HG02884 (cell line): Measurements from ENCODE around the gene PZP.

ENCODE experiments used
- ATAC-seq: cut with Tn5 transposase; IDR thresholded peaks from one replicate; pipeline ENCODE4 v1.9.1; 2021; ENCODE audit warnings: mild to moderate bottlenecking, moderate library complexity; ENCODE audit not compliant: unreplicated experiment

PZP gene

DNA sequence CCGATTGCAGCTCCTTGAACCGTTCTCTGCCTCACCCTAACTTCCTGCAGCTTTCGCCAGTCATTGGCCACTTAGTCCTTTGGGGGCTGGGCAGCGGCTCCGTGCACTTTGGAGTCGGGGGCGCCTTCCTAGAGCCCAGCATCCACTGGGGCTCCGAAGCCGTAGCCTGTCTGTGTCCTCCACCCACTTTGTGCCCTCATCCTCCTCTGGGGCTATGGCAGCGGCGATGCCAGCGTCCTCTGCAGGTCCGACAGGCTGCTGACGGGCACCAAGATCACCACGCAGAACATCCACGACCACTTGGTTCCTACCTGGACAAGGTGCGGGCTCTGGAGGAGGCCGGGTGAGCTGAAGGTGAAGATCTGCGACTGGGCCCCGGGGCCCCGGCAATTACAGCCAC, 80.7 kb downstream of the PZP start:
- ATAC-seq, result no peak

DNA sequence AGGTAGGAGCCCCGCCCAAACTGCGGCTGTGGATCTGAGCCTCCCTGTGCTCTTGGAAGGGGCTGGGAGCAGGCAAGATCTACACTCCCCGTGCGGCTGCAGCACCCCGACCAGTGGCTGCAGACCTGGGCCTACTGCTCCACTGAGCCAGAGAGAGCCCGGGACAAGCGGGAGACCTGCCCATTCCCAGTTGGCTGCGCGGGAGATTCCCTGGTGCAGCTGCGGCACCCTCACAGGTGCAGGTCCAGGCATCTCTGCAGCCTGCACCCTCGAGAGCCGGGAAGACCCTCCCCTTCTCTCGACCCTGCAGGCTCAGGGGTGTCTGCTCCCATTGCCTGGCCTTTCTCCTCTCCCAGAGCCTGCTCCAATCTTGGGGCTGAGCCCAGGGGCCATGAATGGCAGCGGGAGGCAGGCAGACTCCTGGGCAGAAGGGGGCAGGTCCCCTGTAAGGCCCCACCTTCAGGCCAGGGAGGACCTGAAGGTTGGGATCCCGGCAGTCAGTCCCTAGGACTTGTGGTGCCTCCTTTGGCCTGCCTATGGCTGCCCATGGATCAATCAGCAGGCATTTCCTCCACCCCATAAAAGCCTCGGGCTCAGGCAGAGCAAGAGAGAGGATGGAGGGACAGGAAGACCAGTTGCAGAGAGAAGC, 83.7 kb downstream of the PZP start:
- ATAC-seq, result no peak

DNA sequence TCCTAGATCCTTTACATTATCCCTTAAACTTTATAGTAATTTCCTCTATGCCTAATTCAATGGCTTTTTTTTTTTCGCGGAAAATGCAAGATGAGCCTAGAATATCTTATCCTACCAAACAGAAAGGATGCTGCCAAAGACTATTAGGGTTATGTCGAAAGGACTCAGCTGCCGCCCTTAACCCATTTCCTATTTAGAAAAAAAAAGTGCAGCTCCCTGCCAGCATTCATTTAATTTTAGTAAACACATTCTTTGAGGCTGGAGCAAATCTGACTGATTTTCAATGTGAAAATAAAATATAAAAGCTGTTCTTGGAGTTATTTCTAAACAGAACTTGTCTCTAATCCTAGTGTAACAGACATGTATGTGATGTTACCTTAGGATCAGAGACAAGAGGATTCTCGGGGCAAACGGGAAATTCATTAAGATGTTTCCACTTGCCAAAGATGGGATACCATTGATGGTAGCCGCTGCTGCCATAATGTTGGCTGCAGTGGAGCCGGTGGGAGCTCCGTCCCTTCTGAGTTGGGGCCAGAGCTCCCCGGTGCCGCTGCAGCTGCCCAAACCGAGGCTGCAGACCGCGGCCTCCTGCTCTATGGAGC, 84.3 kb downstream of the PZP start:
- ATAC-seq, result no peak

DNA sequence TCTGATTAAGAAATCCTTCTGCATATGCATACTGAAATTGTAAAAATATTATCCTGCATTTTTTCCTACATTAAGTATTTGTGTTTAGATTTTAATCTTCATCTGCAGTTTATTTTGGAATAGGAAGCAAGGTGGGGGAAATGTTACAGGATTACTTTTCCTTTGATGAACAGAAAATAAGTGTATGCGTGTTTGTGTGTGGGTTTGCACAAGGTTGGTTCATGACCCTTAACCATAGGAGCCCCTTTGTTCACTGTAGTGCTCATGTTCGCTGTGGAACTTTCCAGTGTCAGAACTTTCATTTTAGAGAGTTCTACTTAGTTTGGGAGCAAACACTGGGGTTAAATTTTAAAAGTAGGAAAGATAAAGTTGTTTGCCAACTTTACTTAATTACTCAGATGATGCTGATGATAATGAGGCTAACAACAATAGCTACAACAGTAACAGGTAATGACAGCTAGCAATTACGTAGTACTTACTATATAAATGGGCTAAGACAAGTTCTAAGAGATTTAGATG, 86.0 kb downstream of the PZP start:
- ATAC-seq, result no peak

DNA sequence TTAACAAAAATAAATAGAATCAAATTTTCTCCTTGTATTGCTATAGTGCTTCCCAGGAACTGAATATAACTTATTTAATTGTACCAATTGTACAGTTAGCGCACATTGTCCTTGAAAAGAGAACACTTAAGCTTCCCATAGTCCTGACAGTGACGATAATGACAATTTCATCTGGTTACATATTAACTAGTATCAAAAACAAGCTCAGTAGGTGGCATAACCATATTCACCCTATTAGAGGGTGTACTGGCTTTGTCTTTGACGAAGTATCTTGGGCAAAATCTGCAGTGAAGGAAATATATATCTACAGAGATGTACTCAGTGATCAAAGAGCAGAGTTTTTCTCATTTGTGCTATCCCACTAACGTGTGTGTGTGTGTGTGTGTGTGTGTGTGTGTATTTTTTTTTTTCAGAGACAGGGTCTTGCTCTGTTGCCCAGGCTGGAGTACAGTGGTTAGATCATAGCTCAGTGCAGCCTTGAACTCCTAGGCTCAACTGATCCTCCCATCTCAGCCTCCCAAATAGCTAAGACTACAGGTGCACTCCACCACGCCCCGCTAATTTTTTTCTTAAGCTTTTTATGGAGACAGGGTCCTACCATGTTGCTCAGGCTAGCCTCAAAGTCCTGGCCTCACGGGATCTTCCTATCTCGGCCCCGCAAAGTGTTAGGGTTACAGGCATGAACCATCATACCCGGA, 87.6 kb downstream of the PZP start:
- no peak for ATAC-seq

DNA sequence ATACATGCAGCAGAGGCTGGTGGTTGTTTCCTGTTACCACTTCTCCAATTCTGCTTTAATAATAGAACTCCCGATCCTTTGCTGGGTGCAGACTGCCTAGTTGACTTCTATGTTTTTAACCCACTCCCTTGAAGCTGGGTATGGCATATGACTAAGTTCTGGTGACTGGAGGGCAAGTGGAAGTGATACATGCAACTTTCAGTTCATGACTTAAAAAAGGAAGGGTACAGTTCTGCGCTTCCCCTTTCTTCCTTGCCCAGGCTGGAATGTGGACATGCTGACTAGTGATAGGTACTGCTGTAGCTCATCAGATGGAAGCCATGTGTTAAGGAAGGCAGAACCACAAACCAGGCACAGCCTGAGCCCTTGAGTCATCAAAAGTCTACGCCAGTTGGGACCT, 90.0 kb downstream of the PZP start:
- peak; percentile 48 for ATAC-seq

DNA sequence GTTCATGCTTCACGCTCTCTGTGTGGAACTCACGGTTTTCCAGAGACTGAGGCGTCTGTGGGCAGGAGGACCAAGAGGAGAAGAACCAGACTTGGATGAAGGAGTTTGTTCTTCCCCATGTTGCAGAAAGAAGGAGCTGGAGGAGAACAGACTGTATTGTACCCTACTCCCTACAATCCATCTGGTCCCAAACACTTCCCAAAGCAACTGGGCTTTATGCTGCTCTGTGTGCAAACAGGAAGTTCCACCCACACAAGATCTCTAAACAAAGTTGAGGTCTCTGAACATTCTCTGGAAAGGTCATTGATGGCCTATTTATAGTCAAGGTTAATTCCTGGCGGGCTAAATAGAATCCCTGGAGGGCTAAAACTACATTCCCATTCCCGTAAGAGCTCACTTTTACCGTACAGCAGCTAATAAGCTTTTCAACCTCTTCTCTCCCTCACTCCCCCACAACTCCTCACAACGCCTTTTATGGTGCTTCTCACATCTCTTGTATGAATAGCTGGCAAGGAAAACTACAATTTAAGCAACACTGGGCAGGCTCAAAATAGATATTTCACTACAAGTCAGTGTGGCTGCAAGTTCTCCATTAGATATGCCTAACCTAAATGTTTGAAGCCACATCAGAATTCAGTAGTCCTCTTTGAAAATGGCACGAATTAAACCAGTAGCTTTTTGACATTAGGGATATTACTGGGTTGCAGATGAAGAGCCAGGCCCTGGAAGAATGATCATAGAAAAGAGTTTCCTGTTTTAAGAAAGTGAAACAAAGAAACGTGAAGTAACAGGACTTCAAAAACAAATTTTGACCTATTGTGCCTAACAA, 92.2 kb downstream of the PZP start, which contains the start of gene A2M:
Gene A2M (minus strand): TSS at position 189 of the 829 bp plus-strand sequence. CDS start 70 bp downstream, at position 119.
- ATAC-seq, result no peak

DNA sequence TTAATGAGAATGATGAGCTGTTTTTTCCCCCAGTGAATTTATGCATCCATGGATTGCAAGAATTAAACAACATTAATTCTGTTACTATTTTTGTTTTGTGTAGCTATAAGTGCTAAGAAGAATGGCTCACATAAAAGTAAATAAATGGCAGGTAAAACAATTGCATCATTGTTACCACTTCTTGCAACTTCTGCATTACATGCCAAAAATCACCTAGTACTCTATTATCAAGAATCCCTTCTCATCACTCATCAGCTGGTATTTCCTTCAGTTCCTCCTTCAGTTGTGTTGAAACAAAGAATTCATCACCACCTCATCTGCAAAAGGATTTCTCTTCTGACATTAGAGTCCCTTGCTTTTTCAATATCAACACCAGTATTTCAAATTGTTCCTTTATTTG, 93.2 kb downstream of the PZP start:
- ATAC-seq, result no peak

DNA sequence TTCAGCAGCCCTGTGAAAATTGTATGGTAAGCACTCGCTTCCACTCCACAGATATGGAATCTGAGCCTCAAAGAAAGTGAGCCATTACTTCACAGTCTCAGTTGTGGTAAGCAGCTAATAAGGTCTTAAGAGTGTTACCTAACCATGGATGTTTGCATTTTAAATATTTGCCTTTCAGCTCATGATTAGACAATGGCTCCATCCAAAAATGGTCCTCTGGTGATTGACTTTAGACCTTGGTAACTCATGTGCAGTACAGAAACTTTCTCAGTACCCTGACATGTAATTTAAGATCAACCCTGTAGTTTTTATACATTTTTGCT, 94.2 kb downstream of the PZP start:
- ATAC-seq, result no peak

DNA sequence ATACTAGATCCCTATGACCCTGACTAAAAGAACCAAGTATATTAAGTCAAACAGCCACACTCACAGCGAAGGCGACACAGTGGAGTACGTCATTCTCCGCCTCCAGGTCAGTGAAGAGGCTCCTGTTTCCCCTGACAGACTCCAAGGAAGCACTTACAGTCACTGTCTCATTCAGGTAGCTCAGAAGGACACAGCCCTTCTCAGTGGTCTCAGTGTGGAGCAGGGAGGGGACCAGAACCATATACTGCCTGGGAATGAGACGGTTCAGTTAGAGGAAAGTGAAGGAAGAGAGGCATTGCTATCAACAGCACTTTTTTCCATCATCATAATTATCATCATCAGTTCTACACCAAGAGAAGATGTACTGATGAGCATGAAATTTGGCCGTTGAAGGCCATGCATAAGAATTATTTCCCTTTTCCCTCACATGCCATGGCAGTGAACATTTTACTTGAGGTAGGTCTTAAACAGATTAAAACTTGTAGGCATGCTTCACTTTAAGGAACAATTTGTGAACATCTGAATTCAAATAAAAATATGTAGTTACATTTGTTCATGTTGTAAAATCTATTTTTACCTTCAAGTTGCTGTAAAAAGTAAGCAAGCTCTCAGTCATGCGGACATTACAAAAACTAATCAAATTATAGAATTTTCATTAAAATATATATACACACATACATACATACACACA, 94.8 kb downstream of the PZP start:
- ATAC-seq, result no peak

DNA sequence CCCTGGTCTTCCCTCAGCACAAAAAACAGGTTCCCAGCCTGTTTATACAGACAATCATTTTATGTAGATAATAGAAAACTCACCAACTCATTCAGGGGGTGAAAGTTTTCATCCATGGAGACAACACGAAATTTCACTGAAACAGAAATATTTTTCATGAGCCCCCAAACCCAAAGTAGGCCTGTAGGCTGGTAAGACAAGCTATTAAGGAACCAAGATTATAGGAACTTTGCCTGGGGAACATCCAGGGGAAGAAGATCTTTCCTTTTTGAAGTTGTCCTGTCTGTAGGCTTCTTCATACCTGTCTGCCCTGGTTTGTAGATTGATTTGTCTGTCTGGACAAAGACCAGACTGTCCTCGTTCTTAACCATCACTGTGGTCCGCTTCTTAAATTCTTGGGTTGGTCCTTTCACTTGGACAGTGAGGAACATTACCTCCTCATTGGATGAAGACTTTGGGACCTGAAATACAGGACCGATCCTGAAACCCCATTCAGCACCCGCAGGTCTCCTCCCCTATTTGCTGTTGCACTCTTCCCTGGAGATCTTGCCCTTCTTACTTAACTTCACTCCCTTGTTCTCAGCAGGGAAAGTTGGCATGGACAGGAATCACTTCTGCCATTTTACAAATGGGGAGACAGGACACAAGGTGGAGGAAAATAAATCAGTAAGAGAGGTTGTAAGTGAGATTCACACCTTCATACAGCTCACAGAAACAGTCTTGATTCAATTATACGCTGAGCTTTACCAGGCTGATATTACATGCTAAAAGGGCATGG, 95.9 kb downstream of the PZP start:
- ATAC-seq, result no peak

DNA sequence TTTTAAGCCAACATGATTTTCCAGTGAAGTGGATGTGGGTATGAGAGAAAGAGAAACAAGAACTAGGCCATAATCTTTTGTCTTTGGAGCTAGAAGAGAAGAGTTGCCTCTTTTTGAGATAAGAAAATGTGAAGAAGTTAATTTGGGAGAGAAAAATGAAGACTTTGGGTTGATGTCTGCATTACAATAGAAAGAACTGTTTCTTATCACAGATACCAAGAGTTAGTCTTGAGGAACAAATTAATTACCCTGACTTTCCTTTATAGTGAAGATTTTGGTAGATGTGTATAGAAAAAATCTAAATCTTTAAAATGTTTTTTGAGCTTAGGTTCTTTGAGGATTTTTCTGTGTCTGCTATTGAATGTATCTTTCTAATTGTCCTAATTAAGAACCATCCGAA, 96.7 kb downstream of the PZP start:
- ATAC-seq, result no peak

DNA sequence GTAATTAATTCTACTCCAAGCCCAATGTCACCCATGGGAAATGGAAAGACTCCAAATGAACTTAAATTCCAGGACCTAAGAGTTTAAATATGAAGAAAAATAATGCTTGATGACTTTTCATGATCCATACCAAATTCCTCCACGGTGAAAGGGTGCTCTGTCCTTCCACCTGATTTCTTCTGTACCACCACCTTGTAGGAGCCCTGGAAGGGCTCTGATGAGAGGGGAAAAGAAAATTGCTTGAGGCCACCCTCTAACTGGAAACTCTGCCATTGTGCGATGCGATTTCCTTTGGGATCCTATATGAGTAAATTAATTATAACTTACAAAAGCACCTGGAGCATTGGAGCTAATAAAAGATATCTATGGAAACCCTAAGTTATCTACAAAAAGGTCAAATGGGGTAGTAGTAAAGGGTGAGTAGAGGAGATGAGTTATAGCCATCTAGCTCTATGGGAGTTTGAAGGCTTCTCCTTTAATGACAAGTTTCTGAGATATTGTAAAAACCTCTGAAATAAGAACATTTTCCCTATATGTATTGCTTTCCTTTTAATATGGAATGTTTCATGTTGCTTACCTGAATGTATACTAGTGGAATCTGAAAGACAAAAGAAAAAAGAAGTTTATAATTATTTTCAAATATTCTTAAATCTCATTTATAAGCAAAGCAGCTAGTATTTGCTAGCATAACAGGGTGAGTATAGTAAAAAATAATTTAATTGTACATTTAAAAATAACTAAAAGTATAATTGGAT, 98.3 kb downstream of the PZP start:
- no peak for ATAC-seq

DNA sequence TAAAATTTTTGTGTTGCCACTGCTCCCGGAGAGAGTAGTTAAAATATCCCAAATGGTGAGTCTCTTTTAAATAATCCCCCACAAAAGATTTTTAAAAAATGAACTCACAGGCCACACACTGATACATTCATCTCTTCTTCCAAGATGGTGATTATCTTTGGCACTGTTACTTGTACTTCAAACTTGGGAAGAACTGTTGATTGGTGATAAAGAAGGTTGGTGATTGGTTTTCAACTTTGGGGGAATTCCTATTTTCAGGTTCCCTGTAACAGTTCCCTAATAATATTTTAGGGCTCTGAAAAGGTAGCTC, 99.0 kb downstream of the PZP start:
- no peak for ATAC-seq

DNA sequence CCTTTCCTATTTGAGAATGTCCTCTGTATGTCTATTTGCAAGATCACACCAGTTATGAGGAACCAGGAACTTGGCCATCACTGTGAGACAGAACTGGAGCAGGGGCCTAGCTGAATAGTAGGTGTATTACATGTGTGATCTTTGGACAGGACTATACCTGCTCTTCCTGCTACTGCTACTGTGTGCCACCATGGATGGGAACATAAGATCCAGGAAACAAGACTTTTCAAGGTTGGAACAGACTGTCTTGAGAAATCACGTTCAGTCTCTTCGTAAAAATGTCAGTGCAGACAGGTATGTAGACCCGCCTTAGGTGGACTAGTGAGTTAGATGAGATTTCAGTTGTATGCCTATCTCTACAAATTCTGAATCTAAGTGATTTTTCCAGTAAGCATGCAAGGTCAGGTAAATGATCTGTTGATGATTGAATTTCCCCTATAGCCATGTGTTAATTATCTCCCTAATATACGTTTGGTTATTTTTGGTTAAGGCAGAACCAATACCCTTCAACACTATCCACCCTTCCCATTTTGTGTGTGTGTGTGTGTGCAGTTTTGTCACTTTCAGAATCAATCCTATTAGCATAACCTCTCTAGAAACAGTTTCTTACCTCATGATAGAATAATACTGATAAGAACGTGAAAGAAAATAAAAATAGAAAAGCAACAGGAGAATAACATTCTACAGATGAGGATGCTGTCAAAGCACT, 99.5 kb downstream of the PZP start:
- no peak for ATAC-seq

DNA sequence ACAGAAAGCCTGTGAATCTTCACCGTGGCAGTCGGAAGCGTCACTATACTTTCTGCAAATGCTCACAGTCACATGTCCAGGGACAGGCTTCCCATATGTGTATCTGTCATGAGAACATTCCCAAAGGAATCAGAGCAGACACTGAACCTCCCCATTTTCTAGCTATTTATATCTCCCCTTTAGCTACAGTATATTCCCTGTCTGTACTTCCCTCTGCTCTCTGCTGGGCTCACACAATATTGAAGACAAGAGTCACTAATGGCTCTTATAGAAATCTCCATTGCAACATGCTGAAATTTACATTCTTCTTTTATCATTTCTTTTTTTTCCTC, 100.7 kb downstream of the PZP start:
- ATAC-seq, result no peak

DNA sequence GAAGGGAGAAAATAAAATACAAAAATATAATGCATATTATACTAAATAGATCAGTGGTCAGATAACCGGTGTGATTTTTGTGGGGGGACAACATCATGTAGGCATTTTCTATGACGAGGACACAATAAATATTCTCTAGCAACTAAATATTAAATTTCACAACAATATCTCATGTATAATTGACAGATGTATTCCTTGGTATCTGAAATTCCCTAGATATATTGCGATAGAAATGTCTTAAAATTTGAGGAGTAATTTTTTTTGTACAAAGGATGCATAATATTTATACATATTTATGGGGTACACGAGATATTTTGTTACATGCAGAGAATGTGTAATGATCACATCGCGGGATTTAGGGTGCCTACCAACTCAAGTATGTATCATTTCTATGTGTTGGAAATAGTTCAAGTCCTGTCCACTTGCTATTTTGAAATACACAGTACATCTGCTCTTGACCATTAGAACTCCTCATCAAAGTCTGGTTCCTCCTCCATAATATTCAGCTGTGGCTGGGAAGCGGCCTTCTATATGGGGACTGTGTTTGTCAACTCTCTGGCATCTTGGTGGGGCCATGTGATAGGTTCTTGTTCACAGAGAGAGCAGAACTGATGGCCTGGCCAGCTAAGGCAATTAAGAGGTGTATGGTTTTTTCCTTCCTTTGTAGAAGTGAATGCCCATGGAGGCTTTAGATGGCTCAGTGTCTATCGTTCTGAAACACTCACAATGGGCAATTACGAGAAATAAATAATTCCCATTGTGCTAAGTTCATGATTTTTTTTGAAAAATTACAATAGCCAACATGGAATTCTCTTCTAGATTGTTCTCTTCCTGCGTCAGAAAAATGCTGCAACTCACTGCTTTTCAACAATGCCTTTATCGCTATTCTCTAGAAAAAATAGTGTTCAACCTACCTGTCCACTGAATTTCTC, 101.3 kb downstream of the PZP start:
- ATAC-seq, result no peak

DNA sequence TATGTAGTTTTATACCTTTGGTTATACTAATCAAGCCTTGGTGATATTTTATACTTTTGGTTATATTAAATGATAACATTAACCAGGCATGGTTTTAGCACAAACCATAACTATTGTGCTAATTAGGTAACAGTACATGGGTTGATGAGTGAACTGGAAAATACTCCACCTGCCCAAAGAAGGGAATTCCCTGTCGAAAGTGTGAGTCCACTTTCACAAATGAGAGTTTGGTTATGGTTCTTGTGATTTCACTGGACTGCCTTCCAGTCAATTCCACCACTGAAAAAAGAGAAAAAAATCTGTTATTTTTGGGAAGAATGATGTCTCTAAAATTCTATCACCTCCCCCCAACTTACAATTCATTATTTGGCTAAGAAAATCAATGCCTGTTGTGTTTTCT, 102.1 kb downstream of the PZP start:
- ATAC-seq, result no peak
